GM12872 (cell line): ENCODE data around the gene BTBD2.

Source experiments
- CTCF ChIP-seq: IDR thresholded peaks from 3 replicates; pipeline ENCODE4 v1.5.1; 2011; ENCODE audit warnings: low read depth, mild to moderate bottlenecking, low read length, moderate library complexity; ENCODE audit not compliant: insufficient read depth

Gene BTBD2

GRCh38 chr19:2048959-2049740 lies 33.6 kb upstream of the BTBD2 start:
- no peak for TF ChIP-seq CTCF

- TF ChIP-seq CTCF = no peak
Observed at GRCh38 chr19:2048104-2048958, 32.8 kb upstream of the BTBD2 start.

- TF ChIP-seq CTCF = no peak
Observed at GRCh38 chr19:2047449-2048103, 32.1 kb upstream of the BTBD2 start.

- TF ChIP-seq CTCF = peak; percentile 48
Observed at GRCh38 chr19:2047076-2047448, 31.5 kb upstream of the BTBD2 start.

GRCh38 chr19:2046046-2046907 lies 30.8 kb upstream of the BTBD2 start:
- TF ChIP-seq CTCF = no peak

- TF ChIP-seq CTCF = no peak
Observed at GRCh38 chr19:2045501-2046045, 30.1 kb upstream of the BTBD2 start.
